SK-N-SH (cell line): Measurements from ENCODE around the gene TEAD3. TPM values are rescaled to one million over a fixed set of nuclear protein-coding genes. Genes with fewer than 3 reads are reported as not detected.

Source experiments
- CTCF ChIA-PET: fragments of 300-600, 350-600 bp; formaldehyde crosslinking; extraction: SDS; loops from one replicate; lab custom pipeline; 2021; lab: Yijun Ruan, JAX
- POLR2A ChIA-PET: fragments of 350-600 bp; sonication (Branson Sonifier 250); formaldehyde crosslinking; extraction: SDS; loops from one replicate; lab custom pipeline; 2020; ENCODE audit warnings: antibody characterized with exemption, inconsistent platforms; lab: Yijun Ruan, JAX
- DNase-seq: peaks from one replicate; pipeline ENCODE4 v3.0.0; 2012
- H2AFZ ChIP-seq: fragments of 200-600 bp; sonication (generic); 2 replicates; pipeline ENCODE4 v1.8.1; 2016; ENCODE audit warnings: antibody characterized with exemption, mild to moderate bottlenecking, low read depth
- H3F3A ChIP-seq: fragments of 200-600 bp; sonication (generic); replicated peaks from 2 replicates; pipeline ENCODE3; 2016; ENCODE audit warnings: antibody characterized with exemption, mild to moderate bottlenecking; ENCODE audit not compliant: insufficient read depth
- H3K27ac ChIP-seq, 2 experiments: fragments of 200-500 bp in 1 of 2; fragments of 200-600 bp in 1 of 2; sonication (Bioruptor generic) in 1 of 2; sonication (generic), shearing (Covaris generic) in 1 of 2; 2 replicates each; pipeline versions ENCODE4 v1.5.1 to v1.6.1; 2014 to 2016; ENCODE audit warnings: low read depth in 2 of 2, inconsistent platforms in 1 of 2, low read length in 1 of 2, mild to moderate bottlenecking in 1 of 2, mixed read lengths in 1 of 2
- H3K27me3 ChIP-seq: fragments of 200-600 bp; sonication (generic), shearing (Covaris generic); 2 replicates; pipeline ENCODE4 v1.6.1; 2016; ENCODE audit warnings: mixed run types; ENCODE audit not compliant: insufficient read depth
- H3K36me3 ChIP-seq, 2 experiments: fragments of 200-500 bp in 1 of 2; fragments of 200-600 bp in 1 of 2; sonication (Bioruptor generic) in 1 of 2; sonication (generic) in 1 of 2; replicated peaks in 1 of 2; 2 replicates each; pipeline versions ENCODE3 to v1.5.1; 2014 to 2016; ENCODE audit warnings: low read length in 1 of 2, mild to moderate bottlenecking in 1 of 2; ENCODE audit not compliant: insufficient read depth in 2 of 2, control insufficient read depth in 1 of 2
- H3K4me1 ChIP-seq, 2 experiments: fragments of 200-500 bp in 1 of 2; fragments of 200-600 bp in 1 of 2; sonication (Bioruptor generic) in 1 of 2; sonication (generic), shearing (Covaris generic) in 1 of 2; 2 replicates each; pipeline versions ENCODE4 v1.5.1 to v1.6.1; 2014 to 2016; ENCODE audit warnings: low read depth in 1 of 2, low read length in 1 of 2, mixed run types in 1 of 2; ENCODE audit not compliant: insufficient read depth in 2 of 2, control insufficient read depth in 1 of 2
- H3K4me2 ChIP-seq: fragments of 200-600 bp; sonication (generic), shearing (Covaris generic); 2 replicates; pipeline ENCODE4 v1.6.1; 2017; ENCODE audit warnings: mixed run types
- H3K4me3 ChIP-seq, 2 experiments: fragments of 200-500 bp in 1 of 2; fragments of 200-600 bp in 1 of 2; sonication (Bioruptor generic) in 1 of 2; sonication (generic), shearing (Covaris generic) in 1 of 2; 2 replicates each; pipeline versions ENCODE4 v1.5.1 to v1.8.1; 2014 to 2016; ENCODE audit warnings: low read depth in 2 of 2, inconsistent platforms in 1 of 2, low read length in 1 of 2, mild to moderate bottlenecking in 1 of 2, mixed read lengths in 1 of 2, moderate library complexity in 1 of 2
- H3K79me2 ChIP-seq: fragments of 200-600 bp; sonication (generic); 2 replicates; pipeline ENCODE4 v1.8.1; 2017; ENCODE audit warnings: mild to moderate bottlenecking; ENCODE audit not compliant: insufficient read depth
- H3K9ac ChIP-seq: fragments of 200-600 bp; sonication (generic); 2 replicates; pipeline ENCODE4 v1.6.1; 2017; ENCODE audit warnings: mixed run types
- H3K9me2 ChIP-seq: fragments of 200-600 bp; sonication (generic); 2 replicates; pipeline ENCODE4 v1.6.1; 2017; ENCODE audit warnings: mixed run types
- H3K9me3 ChIP-seq: fragments of 200-600 bp; sonication (generic); 2 replicates; pipeline ENCODE4 v1.6.1; 2017; ENCODE audit warnings: mixed run types, mild to moderate bottlenecking, moderate library complexity
- H4K20me1 ChIP-seq: fragments of 200-600 bp; sonication (generic); 2 replicates; pipeline ENCODE4 v1.6.1; 2017; ENCODE audit warnings: mild to moderate bottlenecking, mixed run types; ENCODE audit not compliant: insufficient read depth
- CHD2 ChIP-seq: fragments of 150-350 bp; IDR thresholded peaks from 2 replicates; pipeline ENCODE4 v1.6.1; 2018; ENCODE audit warnings: low read length; ENCODE audit not compliant: partially characterized antibody
- FOXJ3 ChIP-seq: sonication (generic); formaldehyde crosslinking; IDR thresholded peaks from 2 replicates; pipeline ENCODE4 v1.5.1; 2020; ENCODE audit warnings: mild to moderate bottlenecking, missing genetic modification reagents
- FOXM1 ChIP-seq: IDR thresholded peaks from 2 replicates; pipeline ENCODE4 v1.4.0; 2012; ENCODE audit warnings: low read depth, mild to moderate bottlenecking
- GABPA ChIP-seq: IDR thresholded peaks from 2 replicates; pipeline ENCODE4 v1.4.0; 2012; ENCODE audit warnings: low read depth, mild to moderate bottlenecking
- JUND ChIP-seq: IDR thresholded peaks from 2 replicates; pipeline ENCODE4 v1.4.0; 2012
- MAX ChIP-seq: IDR thresholded peaks from 2 replicates; pipeline ENCODE4 v1.4.0; 2012; ENCODE audit warnings: low read depth
- MEF2A ChIP-seq: IDR thresholded peaks from 2 replicates; pipeline ENCODE4 v1.4.0; 2012; ENCODE audit warnings: low read depth, borderline replicate concordance
- MXI1 ChIP-seq: IDR thresholded peaks from 2 replicates; pipeline ENCODE4 v1.6.1; 2012; ENCODE audit warnings: mild to moderate bottlenecking, low read depth, low read length, improper control_type of control experiment
- NFIC ChIP-seq: IDR thresholded peaks from 2 replicates; pipeline ENCODE4 v1.4.0; 2012; ENCODE audit warnings: borderline replicate concordance
- NRF1 ChIP-seq: IDR thresholded peaks from 2 replicates; pipeline ENCODE4 v1.6.1; 2012; ENCODE audit warnings: low read depth, mild to moderate bottlenecking, low read length
- POLR2AphosphoS5 ChIP-seq: IDR thresholded peaks from 2 replicates; pipeline ENCODE4 v1.6.1; 2012; ENCODE audit warnings: low read depth, low read length
- RAD21 ChIP-seq: IDR thresholded peaks from 2 replicates; pipeline ENCODE4 v1.6.1; 2012; ENCODE audit warnings: mild to moderate bottlenecking, low read length
- RCOR1 ChIP-seq: fragments of 150-350 bp; IDR thresholded peaks from 2 replicates; pipeline ENCODE4 v1.6.1; 2017; ENCODE audit warnings: antibody characterized with exemption, low read length
- RFX5 ChIP-seq: IDR thresholded peaks from 2 replicates; pipeline ENCODE4 v1.6.1; 2012; ENCODE audit warnings: mild to moderate bottlenecking, improper control_type of control experiment, low read length
- RXRA ChIP-seq: IDR thresholded peaks from 2 replicates; pipeline ENCODE4 v1.4.0; 2012; ENCODE audit warnings: low read depth, mild to moderate bottlenecking, borderline replicate concordance
- SIN3A ChIP-seq: IDR thresholded peaks from 2 replicates; pipeline ENCODE4 v1.6.1; 2012; ENCODE audit warnings: low read depth, mild to moderate bottlenecking, low read length, moderate library complexity, borderline replicate concordance
- TAF1 ChIP-seq: IDR thresholded peaks from 2 replicates; pipeline ENCODE4 v1.6.1; 2012; ENCODE audit warnings: low read depth, mild to moderate bottlenecking, low read length, moderate library complexity, borderline replicate concordance
- TCF12 ChIP-seq: IDR thresholded peaks from 2 replicates; pipeline ENCODE4 v1.4.0; 2012
- USF1 ChIP-seq: IDR thresholded peaks from 2 replicates; pipeline ENCODE4 v1.4.0; 2012; ENCODE audit warnings: low read depth, borderline replicate concordance
- ZBTB33 ChIP-seq: IDR thresholded peaks from 2 replicates; pipeline ENCODE4 v1.4.0; 2012; ENCODE audit warnings: low read depth, borderline replicate concordance
- WGBS: methylation state at CpG from one replicate; pipeline ENCODE4 v1.1.6; 2017; ENCODE audit warnings: low lambda C conversion rate; 5-methylcytosine and 5-hydroxymethylcytosine counted together
- polyA plus RNA-seq, 3 experiments: library from polyadenylated mRNA; depleted of rRNA; stranded (reverse); fragments of >200 nt; gene quantifications; 2 replicates each; pipeline ENCODE4 v1.2.3, GENCODE V29; 2012

TEAD3 gene
- polyA plus RNA-seq, 1 of the 3 experiments (the other 2 are of a cell fraction) = 7.1 TPM

- no peak for TF ChIP-seq FOXJ3 (CRISPR knock-in tag)
- no peak for TF ChIP-seq SIN3A
- TF ChIP-seq USF1 = no peak
- no peak for TF ChIP-seq RXRA
- no peak for TF ChIP-seq JUND
- no peak for TF ChIP-seq FOXM1
- TF ChIP-seq RCOR1 = no peak
- TF ChIP-seq RAD21 = no peak
- TF ChIP-seq NRF1 = no peak
- TF ChIP-seq MAX = no peak
- no peak for TF ChIP-seq MXI1
- TF ChIP-seq CHD2 = no peak
- TF ChIP-seq GABPA = no peak
- TF ChIP-seq TCF12 = no peak
- no peak for TF ChIP-seq TAF1
- TF ChIP-seq POLR2AphosphoS5 = no peak
- TF ChIP-seq MEF2A = no peak
- TF ChIP-seq, all 33 proteins: peak for 0
- H3K9me2 ChIP-seq = no peaks in the 10 kb centered on the region
- H3K27me3 ChIP-seq = no peaks in the 10 kb centered on the region
- H3K9ac ChIP-seq = no peak overlapping the region
- no peak overlapping the region for H3K4me3 ChIP-seq
- H3F3A ChIP-seq = peaks cover 2% of the 10 kb centered on the region
- 0 out of 2 replicates have a peak overlapping the region, but pooled peaks have one; percentile 24 for H3K4me2 ChIP-seq
- no peak for DNase-seq
- CTCF ChIA-PET = interaction anchor here (1.0 to 1.5 kb wide), 2 partner anchors 11 to 36 kb away, joined by 3 read pairs; partner anchors contain the start of gene TEAD3
- no peak overlapping the region for H2AFZ ChIP-seq
- POLR2A ChIA-PET = no interaction called here
- H4K20me1 ChIP-seq = no peaks in the 10 kb centered on the region
- no peaks in the 10 kb centered on the region for H3K36me3 ChIP-seq
- H3K27ac ChIP-seq = no peak overlapping the region
- H3K4me1 ChIP-seq = peaks cover 14 to 17% of the 10 kb centered on the region in 2 experiments; a peak in 2 of 4 replicates
- 70% methylated on average over 4 of the region's 11 CpGs for WGBS
- H3K79me2 ChIP-seq = peaks cover 18% of the 10 kb centered on the region; the same call in 1 of the 2 replicates
- no peaks in the 10 kb centered on the region for H3K9me3 ChIP-seq
Measured at GRCh38 chr6:35485402-35485877, 11.4 kb downstream of the TEAD3 start.

GRCh38 chr6:35484921-35485392, 11.9 kb downstream of the TEAD3 start:
- H3K4me3 ChIP-seq = no peak overlapping the region
- ChIA-PET CTCF (interaction anchor here (1.0 to 2.1 kb wide), 3 partner anchors 12 to 142 kb away, joined by 3 to 5 read pairs (median 3); partner anchors contain the start of gene TEAD3), POLR2A (no interaction called here)
- no peaks in the 10 kb centered on the region for H4K20me1 ChIP-seq
- 80% methylated on average over 4 of the region's 7 CpGs for WGBS
- no peak overlapping the region for H3K27ac ChIP-seq
- H3K9ac ChIP-seq = no peak overlapping the region
- peaks cover 2% of the 10 kb centered on the region for H3F3A ChIP-seq
- peaks cover 13% of the 10 kb centered on the region; the same call in 1 of the 2 replicates for H3K79me2 ChIP-seq
- TF ChIP-seq NRF1 = no peak
- TF ChIP-seq RFX5 = no peak
- no peak for TF ChIP-seq JUND
- no peak for TF ChIP-seq ZBTB33
- TF ChIP-seq POLR2AphosphoS5 = no peak
- no peak for TF ChIP-seq NFIC
- no peaks in the 10 kb centered on the region for H3K36me3 ChIP-seq
- H2AFZ ChIP-seq = no peak overlapping the region
- no peaks in the 10 kb centered on the region for H3K9me3 ChIP-seq
- peaks cover 10 to 14% of the 10 kb centered on the region in 2 experiments; a peak in 2 of 4 replicates for H3K4me1 ChIP-seq
- DNase-seq = peak; percentile 29
- no peaks in the 10 kb centered on the region for H3K9me2 ChIP-seq
- 0 out of 2 replicates have a peak overlapping the region, but pooled peaks have one; percentile 24 for H3K4me2 ChIP-seq
- no peaks in the 10 kb centered on the region for H3K27me3 ChIP-seq
